OCI-LY1 (cell line): Measurements from ENCODE around the gene ABCC4.

Experiments
- EZH2 ChIP-seq: fragments of 200-600 bp; sonication (generic), shearing (Covaris generic); IDR thresholded peaks from 2 replicates; pipeline ENCODE4 v1.8.0; 2017; ENCODE audit warnings: borderline replicate concordance, mixed run types, mild to moderate bottlenecking, antibody characterized with exemption, low read length, moderate library complexity, mixed read lengths
- TF ChIP-seq, protein P1 (sequence below): fragments of 200-600 bp; sonication (generic), shearing (Covaris generic); IDR thresholded peaks from 2 replicates; pipeline ENCODE4 v1.5.1; 2017; ENCODE audit warnings: mild to moderate bottlenecking, antibody characterized with exemption, low read length, moderate library complexity, mixed read lengths

DNA sequence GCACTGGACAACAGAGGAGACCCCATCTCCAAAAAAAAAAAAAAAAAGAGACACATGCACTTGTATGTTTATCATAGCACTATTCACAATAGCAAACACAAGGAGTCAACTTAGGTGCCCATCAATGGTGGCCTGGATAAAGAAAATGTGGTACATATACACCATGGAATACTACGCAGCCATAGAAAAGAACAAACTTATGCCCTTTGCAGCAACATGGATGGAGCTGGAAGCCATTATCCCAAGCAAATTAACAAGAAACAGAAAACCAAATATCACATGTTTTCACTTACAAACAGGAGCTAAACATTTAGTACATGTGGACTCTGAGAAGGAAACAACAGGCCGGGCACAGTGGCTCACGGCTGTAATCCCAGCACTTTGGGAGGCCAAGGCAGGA, 155.7 kb downstream of the ABCC4 start:
- TF ChIP-seq EZH2: no peak
- TF ChIP-seq, protein P1, sequence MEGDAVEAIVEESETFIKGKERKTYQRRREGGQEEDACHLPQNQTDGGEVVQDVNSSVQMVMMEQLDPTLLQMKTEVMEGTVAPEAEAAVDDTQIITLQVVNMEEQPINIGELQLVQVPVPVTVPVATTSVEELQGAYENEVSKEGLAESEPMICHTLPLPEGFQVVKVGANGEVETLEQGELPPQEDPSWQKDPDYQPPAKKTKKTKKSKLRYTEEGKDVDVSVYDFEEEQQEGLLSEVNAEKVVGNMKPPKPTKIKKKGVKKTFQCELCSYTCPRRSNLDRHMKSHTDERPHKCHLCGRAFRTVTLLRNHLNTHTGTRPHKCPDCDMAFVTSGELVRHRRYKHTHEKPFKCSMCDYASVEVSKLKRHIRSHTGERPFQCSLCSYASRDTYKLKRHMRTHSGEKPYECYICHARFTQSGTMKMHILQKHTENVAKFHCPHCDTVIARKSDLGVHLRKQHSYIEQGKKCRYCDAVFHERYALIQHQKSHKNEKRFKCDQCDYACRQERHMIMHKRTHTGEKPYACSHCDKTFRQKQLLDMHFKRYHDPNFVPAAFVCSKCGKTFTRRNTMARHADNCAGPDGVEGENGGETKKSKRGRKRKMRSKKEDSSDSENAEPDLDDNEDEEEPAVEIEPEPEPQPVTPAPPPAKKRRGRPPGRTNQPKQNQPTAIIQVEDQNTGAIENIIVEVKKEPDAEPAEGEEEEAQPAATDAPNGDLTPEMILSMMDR: no peak
